Activated gamma-delta T cell (primary cell): Measurements from ENCODE around the gene ATF7.
"Not testable (repeated sequence)": the region's sequence is repeated elsewhere in the genome, so short reads cannot be mapped to it uniquely, and the experiment has no call there.

Experiments used
- DNase-seq: peaks from one replicate; lab custom pipeline; 2025; lab: John Stamatoyannopoulos, UW

ATF7 gene

GRCh38 chr12:53626702-53627169 lies 554 bp upstream of the ATF7 start:
- DNase-seq: no peak

DNA sequence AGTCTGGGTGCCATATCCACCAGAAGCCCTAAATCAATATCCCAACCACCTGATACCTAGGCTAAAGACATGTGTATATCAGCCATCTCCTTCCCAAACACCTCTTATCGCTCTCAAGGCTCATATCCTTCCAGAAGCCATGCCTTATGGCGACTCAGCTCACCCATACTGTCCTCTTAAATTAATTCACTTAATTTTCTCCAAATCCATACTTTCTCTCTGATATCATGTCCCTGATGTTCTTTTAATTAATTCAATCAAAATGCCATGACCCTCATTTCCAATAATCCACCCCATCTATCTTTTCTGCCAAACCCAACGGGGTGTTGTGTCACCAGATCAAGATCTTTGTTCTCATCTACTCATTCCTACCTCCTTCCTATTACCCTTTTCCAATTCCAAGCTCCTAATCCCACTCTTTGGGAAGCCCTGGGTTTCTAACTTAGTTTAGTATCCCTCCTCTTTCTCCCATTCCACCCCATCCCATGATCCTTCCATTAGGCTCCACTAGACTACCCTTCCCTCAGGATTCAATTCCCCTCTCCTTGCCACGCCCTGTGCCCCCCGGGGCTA lies 723 bp downstream of the ATF7 start:
- no peak for DNase-seq

DNA sequence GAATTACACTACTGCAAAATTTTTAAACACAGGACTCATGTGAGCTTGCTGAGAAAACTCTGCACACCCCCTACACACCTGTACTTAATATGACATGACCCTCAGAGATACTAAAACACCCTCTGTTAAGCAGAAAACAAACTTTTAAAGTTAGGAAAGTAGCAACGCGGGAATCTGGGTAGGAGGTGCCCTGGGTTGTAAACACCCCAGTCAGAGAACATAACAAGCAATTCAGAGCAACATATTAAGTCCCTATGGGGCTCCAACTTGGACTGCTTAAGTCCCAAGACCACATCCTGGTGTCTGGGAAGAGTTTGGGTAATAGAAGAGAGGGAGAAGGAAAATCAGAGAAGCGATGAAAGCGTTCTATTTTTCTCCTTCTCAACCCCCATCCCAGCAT lies 1.2 kb downstream of the ATF7 start:
- DNase-seq: no peak

DNA sequence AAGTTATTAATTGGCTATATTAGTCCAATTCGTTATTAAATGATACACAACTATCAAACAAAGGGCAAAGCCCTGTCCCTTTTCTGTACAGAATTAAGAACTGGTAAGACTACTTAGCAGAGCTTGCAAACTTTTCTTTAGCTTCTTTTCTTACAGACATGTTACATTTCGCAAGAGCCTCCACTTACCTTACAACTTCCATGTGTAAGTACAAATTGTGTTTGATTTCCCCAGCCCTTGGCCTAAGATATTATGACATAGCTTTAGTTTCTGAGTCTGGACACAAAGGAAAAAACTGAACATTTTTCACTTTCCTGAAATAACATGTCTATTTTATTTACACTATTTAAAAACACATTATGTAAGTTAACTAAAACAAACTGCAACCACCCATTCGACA lies 1.7 kb downstream of the ATF7 start:
- DNase-seq: no peak

DNA sequence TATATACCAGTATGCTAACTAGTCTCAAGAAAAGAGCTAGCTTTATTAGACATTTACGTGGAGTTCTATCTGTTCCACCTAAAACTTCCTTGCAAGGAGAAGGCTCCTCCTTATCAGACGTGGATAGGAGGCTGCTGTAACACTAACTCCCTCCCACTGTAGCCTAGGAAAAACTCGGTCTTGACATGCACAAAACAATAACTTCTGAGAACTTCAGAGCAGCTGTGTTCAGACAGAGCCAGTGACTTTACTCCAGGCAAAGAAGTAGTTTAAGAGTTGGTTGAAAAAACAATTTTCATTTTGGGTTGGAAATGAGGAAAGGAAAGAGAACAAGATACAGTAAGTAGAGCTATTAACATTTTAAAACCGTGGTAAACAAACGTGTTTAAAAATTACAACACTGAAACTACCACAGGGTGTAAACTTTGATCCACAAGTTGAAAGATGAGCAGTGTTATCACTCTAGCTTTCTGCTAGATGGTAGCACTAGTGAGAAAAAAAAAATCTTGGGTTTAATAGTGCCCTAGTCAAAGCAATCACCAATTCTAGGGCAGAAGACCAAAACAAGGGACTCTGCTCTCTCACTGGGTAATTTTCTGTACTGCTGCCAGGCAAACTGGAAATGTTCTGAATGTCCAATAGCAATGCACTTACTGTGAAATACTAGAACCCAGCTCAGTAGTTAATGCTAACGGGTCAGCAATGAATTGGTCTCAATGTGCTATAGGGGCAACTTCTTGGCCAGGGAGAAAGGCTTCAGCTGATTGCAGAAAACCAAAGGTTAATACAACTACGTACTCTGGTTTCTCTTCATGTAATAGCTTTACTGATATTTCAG lies 2.4 kb downstream of the ATF7 start:
- DNase-seq: no peak

- DNase-seq: no peak
These were observed 3.5 kb downstream of the ATF7 start for GRCh38 chr12:53622724-53623123.

- DNase-seq: no peak
These were observed 7.9 kb downstream of the ATF7 start for GRCh38 chr12:53618275-53618674.

DNA sequence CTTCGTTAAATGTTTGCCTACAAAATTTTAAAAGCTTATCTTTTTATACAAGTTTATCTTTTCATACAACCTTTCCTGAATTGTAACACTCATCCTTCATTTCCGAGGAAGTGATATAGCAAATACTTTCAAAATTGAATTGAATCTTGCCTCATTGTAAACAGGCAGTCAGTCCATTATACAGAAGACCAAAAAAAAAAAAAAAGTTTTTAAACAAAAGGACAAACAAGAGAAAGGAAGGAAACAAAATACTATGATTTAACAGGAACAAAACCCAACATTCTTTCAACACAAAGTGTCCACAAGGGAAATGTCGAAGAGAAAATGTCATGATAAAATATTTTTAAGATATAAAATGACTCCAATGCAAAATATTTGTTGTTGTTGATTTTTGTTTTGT lies 8.5 kb downstream of the ATF7 start:
- no peak for DNase-seq

GRCh38 chr12:53616950-53617349 lies 9.2 kb downstream of the ATF7 start:
- DNase-seq: no peak

- no peak for DNase-seq
These were observed 12.4 kb downstream of the ATF7 start for GRCh38 chr12:53613821-53614220.

DNA sequence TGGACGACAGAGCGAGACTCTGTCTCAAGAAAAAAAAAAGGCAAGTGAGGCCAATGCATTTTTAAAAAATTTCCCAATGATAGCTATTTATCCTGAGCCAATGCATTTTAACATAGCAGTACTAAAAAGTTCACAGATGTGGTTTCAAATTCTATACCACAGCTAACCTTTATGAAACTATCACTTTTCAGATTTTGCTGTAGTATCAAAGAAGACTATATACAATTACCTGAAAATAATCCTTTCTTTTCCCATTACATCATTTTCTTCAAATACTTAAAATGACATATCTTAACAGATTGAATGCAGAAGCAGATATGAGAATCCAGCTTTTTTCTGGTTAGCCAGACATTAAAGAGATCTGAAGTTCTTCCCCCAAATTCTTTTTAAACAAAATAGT lies 13.2 kb downstream of the ATF7 start:
- DNase-seq: no peak

- no peak for DNase-seq
These were observed 14.9 kb downstream of the ATF7 start for GRCh38 chr12:53611304-53611703.

DNA sequence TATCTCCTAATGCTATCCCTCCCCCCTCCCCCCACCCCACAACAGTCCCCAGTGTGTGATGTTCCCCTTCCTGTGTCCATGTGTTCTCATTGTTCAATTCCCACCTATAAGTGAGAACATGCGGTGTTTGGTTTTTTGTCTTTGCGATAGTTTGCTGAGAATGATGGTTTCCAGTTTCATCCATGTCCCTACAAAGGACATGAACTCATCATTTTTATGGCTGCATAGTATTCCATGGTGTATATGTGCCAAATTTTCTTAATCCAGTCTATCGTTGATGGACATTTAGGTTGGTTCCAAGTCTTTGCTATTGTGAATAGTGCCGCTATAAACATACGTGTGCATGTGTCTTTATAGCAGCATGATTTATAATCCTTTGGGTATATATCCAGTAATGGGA lies 19.5 kb downstream of the ATF7 start:
- DNase-seq: not testable (repeated sequence)

- no peak for DNase-seq
These were observed 21.6 kb downstream of the ATF7 start for GRCh38 chr12:53604581-53604980.

- DNase-seq: no peak
These were observed 22.4 kb downstream of the ATF7 start for GRCh38 chr12:53603804-53604203.

GRCh38 chr12:53603196-53603595 lies 23.0 kb downstream of the ATF7 start:
- DNase-seq: no peak

DNA sequence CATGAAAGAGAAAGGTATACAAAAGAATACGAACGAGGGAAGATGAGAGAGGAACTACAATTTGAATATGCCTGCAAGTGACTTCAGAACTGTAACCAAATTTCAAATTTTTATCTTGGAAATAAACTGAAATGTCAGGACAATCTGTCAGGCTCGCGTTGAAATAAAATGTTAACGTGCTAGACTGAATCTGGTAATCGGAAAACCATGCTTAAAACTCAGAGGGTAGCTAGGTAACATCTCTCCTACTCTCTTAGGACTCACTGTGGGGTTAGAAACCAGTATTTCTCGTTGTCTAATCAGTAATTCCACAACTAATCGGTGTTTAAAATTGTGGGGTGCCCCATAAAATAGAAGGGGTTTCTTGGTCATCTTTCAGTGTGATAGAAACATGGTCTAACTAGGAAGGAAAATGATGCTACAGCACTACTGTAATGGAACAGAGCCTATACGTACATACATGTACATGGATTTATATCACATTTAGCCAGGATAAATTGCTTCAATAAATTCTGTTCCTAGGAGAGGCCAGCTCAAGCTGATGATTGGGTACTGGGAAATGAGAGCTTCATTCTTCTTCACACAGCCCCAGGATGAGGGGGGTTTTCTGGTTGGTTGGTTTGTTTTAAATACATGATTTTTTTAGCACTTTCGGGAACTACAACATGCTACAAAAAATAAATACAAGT lies 23.9 kb downstream of the ATF7 start:
- no peak for DNase-seq

GRCh38 chr12:53601296-53601847 lies 24.8 kb downstream of the ATF7 start:
- no peak for DNase-seq

DNA sequence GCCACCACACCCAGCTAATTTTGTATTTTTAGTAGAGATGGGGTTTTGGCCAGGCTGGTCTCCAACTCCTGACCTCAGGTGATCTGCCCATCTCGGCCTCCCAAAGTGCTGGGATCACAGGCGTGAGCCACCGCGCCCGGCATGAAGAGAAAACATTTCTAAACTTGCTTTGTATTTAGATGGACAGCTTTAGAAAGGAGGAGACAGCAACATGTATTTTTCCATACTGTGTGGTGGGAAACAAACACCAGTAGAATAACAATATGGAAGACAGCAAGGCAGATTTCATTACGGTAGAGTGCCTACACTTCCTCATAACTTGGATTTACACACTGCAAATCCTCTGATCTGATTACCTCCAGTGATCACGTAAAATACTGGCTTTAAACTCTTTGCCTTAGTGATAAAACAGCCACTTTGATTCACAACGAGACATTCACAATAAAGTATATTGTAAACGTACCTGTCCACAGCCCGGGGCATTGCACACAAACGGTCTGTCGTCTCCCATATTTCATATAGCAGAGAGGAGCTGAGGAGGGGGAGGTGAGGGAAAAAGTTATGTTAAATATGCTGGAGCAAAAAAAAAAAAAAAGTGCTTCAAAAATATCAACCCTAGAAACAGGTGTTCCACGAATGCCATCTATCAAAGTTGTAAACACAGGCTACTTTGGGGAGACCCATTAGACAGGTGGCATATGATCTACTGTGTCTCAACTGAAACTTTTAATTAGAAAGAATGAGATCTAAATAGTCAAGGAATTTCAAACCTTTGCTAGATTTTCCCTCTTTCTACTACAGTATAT lies 25.5 kb downstream of the ATF7 start:
- no peak for DNase-seq

- DNase-seq: no peak
These were observed 26.6 kb downstream of the ATF7 start for GRCh38 chr12:53599579-53599978.

GRCh38 chr12:53598971-53599370 lies 27.2 kb downstream of the ATF7 start:
- DNase-seq: not testable (repeated sequence)

- no peak for DNase-seq
These were observed 29.2 kb downstream of the ATF7 start for GRCh38 chr12:53596920-53597363.
